ENCODE results near the gene TBL1XR1. TPM values are rescaled to one million over a fixed set of nuclear protein-coding genes. Genes with fewer than 3 reads are reported as not detected.
A peak's percentile ranks its signal among the peaks of the same experiment; 100 is the strongest.

TBL1XR1 gene
- total and polyA plus RNA-seq, 2 of the 13 experiments (the other 11 are each of a cell fraction or from before 2014, with no cell fraction given) = 57.7 to 62.5 TPM

- Histone ChIP-seq H2AFZ (ENCODE audit: low read length) (no peak overlapping the region), H3K27me3 (ENCODE audit: control insufficient read depth in 1 of 2, insufficient read depth in 2 of 2, low read length in 2 of 2) (no peaks in the 10 kb centered on the region), H3K4me1 (ENCODE audit: insufficient read depth, low read length) (peaks cover 51% of the 10 kb centered on the region), H3K36me3 (replicated peaks in 1 of 2; ENCODE audit: control insufficient read depth in 1 of 2, insufficient read depth in 2 of 2, low read length in 2 of 2) (peaks cover 2% of the 10 kb centered on the region in 2 experiments; a peak in 1 of 5 replicates), H3K4me3 (replicated peaks in 1 of 3; ENCODE audit: insufficient read depth in 1 of 3, low read depth in 2 of 3, low read length in 3 of 3) (no peak overlapping the region), H3K4me2 (ENCODE audit: low read depth, low read length) (no peak overlapping the region), H3K9me3 (ENCODE audit: low read length) (no peaks in the 10 kb centered on the region), H3K79me2 (ENCODE audit: insufficient read depth, low read length) (peaks cover 92% of the 10 kb centered on the region), H3K27ac (ENCODE audit: extremely low read length, insufficient read depth, low read length) (peak overlapping the region; percentile 50), H3K9ac (ENCODE audit: insufficient read depth, low read depth, low read length) (no peak overlapping the region), H4K20me1 (ENCODE audit: insufficient read depth, low read length) (peaks cover 55% of the 10 kb centered on the region)
- no TSS peak for BruUV-seq (replicated peaks)
- intact Hi-C loops (cut with micrococcal nuclease; ENCODE audit: unreplicated experiment) = loop anchor here (1.0 kb wide), 1 partner anchor 48 kb away; no protein-coding TSS in a partner anchor
- in situ Hi-C loops (cut with HindIII; ENCODE audit: extremely low pct_ligation_motif_present, low pct_unique_long_range_greater_than_20kb) = no loop called here
- DNase-seq (ENCODE audit: low spot score) (peak; percentile 91), FAIRE-seq (no peak), ATAC-seq (peak; percentile 91)
- ChIA-PET CTCF (ENCODE audit: low intra/inter-chr PET ratio, low total read pairs) (no interaction called here), POLR2A (no interaction called here)
- WGBS (ENCODE audit: low lambda C conversion rate) = 56% methylated on average over 10 of the region's 10 CpGs
- TF ChIP-seq ZNF333 (CRISPR knock-in tag; IDR thresholded peaks at IDR 0.05; ENCODE audit: borderline replicate concordance) = no peak
- peak; percentile 71; the same call in 1 of the 2 replicates for TF ChIP-seq CEBPB (IDR thresholded peaks at IDR 0.05; ENCODE audit: borderline replicate concordance, low read depth, low read length)
- no peak for TF ChIP-seq NCOA5 (CRISPR knock-in tag; IDR thresholded peaks at IDR 0.05)
- TF ChIP-seq ZNF530 (CRISPR knock-in tag; IDR thresholded peaks at IDR 0.05; ENCODE audit: low read depth) = no peak
- peak; percentile 53; the same call in 1 of the 2 replicates for TF ChIP-seq ZNF644 (CRISPR knock-in tag; IDR thresholded peaks at IDR 0.05; ENCODE audit: low read depth)
- TF ChIP-seq ZNF317 (CRISPR knock-in tag; IDR thresholded peaks at IDR 0.05) = peak; percentile 94
- peak; percentile 99 for TF ChIP-seq ZNF770 (CRISPR knock-in tag; IDR thresholded peaks at IDR 0.05)
- no peak for TF ChIP-seq PAWR (CRISPR knock-in tag; IDR thresholded peaks at IDR 0.05; ENCODE audit: borderline replicate concordance)
- no peak for TF ChIP-seq MAX (IDR thresholded peaks at IDR 0.05)
- TF ChIP-seq KDM1A (CRISPR knock-in tag; IDR thresholded peaks at IDR 0.05) = peak; percentile 80
- TF ChIP-seq E2F1 (CRISPR knock-in tag; IDR thresholded peaks at IDR 0.05) = no peak
- no peak for TF ChIP-seq ZNF407 (CRISPR knock-in tag; IDR thresholded peaks at IDR 0.05; ENCODE audit: not compliant biosample characterization)
Observed at GRCh38 chr3:177135841-177136492, 61.3 kb downstream of the TBL1XR1 start.
